ENCODE measurements around the gene DVL2. TPM values are rescaled to one million over a fixed set of nuclear protein-coding genes. Genes with fewer than 3 reads are reported as not detected.
A peak's percentile ranks its signal among the peaks of the same experiment; 100 is the strongest.

Gene DVL2
- total and polyA plus RNA-seq, 2 of the 13 experiments (the other 11 are each of a cell fraction or from before 2014, with no cell fraction given): 5.7 to 38.2 TPM

DNA sequence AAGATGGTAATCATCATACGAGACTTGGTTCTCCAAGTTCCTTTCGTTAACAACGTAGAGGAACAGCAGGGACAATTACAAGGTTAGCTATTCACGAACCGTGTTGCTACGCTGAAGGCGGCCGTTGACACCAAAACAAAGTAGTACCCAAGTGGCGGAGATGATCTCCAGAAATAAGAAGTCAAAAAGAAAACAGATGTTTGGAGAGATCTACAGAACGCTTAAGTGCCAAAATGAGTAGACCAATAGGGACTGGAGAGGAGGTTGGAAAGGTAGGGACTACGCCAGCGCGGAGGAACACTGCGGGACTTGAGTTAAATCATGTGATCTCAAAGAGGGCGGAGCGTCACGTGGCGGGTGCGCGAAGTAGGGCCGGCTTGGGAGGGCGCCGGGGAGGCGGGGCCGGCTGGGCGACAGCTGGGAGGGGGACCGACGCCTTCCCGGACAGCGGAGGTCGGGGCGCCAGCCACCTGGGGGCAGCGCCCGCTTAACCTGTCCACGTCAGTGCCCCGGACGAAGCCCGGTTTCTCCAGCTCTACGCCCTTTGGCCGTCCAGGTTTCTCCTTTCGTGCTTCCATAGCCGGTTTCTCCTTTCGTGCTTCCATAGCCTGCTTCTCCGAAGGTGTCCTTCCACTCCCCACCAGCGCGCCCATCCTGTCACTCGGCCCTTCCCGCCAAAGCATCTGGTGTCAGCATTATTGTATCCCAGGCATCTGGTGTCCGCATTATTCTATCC is 8.6 kb upstream of the DVL2 start (continued):
- TF ChIP-seq ARNT (IDR thresholded peaks at IDR 0.05) (no peak), ZNF746 (CRISPR knock-in tag; IDR thresholded peaks at IDR 0.05) (peak; percentile 84; the same call in 1 of the 2 replicates), DMAP1 (CRISPR knock-in tag; IDR thresholded peaks at IDR 0.05) (peak; percentile 93), ZBTB8A (CRISPR knock-in tag; IDR thresholded peaks at IDR 0.05; ENCODE audit: borderline replicate concordance, low read depth) (0 out of 2 replicates have a peak, but pooled peaks have one; percentile 58), MYNN (CRISPR knock-in tag; IDR thresholded peaks at IDR 0.05; ENCODE audit: low read depth) (no peak), JUNB (CRISPR knock-in tag; IDR thresholded peaks at IDR 0.05; ENCODE audit: borderline replicate concordance) (no peak), ZNF841 (CRISPR knock-in tag; IDR thresholded peaks at IDR 0.05; ENCODE audit: borderline replicate concordance) (no peak), TMF1 (CRISPR knock-in tag; IDR thresholded peaks at IDR 0.05; ENCODE audit: low read depth) (no peak), NAIF1 (CRISPR knock-in tag; IDR thresholded peaks at IDR 0.05; ENCODE audit: borderline replicate concordance) (peak; percentile 100), TGIF2 (CRISPR knock-in tag; IDR thresholded peaks at IDR 0.05) (peak; percentile 95), ZNF772 (CRISPR knock-in tag; IDR thresholded peaks at IDR 0.05) (no peak; the same call in 1 of the 2 replicates), SKI (IDR thresholded peaks at IDR 0.05; ENCODE audit: partially characterized antibody) (peak; percentile 73)
- TF ChIP-seq, protein P1, sequence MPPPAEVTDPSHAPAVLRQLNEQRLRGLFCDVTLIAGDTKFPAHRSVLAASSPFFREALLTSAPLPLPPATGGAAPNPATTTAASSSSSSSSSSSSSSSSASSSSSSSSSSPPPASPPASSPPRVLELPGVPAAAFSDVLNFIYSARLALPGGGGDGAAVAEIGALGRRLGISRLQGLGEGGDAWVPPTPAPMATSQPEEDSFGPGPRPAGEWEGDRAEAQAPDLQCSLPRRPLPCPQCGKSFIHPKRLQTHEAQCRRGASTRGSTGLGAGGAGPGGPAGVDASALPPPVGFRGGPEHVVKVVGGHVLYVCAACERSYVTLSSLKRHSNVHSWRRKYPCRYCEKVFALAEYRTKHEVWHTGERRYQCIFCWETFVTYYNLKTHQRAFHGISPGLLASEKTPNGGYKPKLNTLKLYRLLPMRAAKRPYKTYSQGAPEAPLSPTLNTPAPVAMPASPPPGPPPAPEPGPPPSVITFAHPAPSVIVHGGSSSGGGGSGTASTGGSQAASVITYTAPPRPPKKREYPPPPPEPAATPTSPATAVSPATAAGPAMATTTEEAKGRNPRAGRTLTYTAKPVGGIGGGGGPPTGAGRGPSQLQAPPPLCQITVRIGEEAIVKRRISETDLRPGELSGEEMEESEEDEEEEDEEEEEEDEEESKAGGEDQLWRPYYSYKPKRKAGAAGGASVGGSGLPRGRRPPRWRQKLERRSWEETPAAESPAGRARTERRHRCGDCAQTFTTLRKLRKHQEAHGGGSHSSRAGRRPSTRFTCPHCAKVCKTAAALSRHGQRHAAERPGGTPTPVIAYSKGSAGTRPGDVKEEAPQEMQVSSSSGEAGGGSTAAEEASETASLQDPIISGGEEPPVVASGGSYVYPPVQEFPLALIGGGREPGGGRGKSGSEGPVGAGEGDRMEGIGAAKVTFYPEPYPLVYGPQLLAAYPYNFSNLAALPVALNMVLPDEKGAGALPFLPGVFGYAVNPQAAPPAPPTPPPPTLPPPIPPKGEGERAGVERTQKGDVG (CRISPR knock-in tag; IDR thresholded peaks at IDR 0.05; ENCODE audit: borderline replicate concordance): no peak
- TF ChIP-seq, protein P2, sequence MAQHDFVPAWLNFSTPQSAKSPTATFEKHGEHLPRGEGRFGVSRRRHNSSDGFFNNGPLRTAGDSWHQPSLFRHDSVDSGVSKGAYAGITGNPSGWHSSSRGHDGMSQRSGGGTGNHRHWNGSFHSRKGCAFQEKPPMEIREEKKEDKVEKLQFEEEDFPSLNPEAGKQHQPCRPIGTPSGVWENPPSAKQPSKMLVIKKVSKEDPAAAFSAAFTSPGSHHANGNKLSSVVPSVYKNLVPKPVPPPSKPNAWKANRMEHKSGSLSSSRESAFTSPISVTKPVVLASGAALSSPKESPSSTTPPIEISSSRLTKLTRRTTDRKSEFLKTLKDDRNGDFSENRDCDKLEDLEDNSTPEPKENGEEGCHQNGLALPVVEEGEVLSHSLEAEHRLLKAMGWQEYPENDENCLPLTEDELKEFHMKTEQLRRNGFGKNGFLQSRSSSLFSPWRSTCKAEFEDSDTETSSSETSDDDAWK (CRISPR knock-in tag; IDR thresholded peaks at IDR 0.05): no peak
- TF ChIP-seq, protein P3, sequence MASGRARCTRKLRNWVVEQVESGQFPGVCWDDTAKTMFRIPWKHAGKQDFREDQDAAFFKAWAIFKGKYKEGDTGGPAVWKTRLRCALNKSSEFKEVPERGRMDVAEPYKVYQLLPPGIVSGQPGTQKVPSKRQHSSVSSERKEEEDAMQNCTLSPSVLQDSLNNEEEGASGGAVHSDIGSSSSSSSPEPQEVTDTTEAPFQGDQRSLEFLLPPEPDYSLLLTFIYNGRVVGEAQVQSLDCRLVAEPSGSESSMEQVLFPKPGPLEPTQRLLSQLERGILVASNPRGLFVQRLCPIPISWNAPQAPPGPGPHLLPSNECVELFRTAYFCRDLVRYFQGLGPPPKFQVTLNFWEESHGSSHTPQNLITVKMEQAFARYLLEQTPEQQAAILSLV (CRISPR knock-in tag; IDR thresholded peaks at IDR 0.05; ENCODE audit: borderline replicate concordance): peak; percentile 83
- TF ChIP-seq, protein P4, sequence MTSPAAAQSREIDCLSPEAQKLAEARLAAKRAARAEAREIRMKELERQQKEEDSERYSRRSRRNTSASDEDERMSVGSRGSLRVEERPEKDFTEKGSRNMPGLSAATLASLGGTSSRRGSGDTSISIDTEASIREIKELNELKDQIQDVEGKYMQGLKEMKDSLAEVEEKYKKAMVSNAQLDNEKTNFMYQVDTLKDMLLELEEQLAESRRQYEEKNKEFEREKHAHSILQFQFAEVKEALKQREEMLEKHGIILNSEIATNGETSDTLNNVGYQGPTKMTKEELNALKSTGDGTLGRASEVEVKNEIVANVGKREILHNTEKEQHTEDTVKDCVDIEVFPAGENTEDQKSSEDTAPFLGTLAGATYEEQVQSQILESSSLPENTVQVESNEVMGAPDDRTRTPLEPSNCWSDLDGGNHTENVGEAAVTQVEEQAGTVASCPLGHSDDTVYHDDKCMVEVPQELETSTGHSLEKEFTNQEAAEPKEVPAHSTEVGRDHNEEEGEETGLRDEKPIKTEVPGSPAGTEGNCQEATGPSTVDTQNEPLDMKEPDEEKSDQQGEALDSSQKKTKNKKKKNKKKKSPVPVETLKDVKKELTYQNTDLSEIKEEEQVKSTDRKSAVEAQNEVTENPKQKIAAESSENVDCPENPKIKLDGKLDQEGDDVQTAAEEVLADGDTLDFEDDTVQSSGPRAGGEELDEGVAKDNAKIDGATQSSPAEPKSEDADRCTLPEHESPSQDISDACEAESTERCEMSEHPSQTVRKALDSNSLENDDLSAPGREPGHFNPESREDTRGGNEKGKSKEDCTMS (CRISPR knock-in tag; conservative IDR thresholded peaks at IDR 0.05): no peak
- TF ChIP-seq, protein P5, sequence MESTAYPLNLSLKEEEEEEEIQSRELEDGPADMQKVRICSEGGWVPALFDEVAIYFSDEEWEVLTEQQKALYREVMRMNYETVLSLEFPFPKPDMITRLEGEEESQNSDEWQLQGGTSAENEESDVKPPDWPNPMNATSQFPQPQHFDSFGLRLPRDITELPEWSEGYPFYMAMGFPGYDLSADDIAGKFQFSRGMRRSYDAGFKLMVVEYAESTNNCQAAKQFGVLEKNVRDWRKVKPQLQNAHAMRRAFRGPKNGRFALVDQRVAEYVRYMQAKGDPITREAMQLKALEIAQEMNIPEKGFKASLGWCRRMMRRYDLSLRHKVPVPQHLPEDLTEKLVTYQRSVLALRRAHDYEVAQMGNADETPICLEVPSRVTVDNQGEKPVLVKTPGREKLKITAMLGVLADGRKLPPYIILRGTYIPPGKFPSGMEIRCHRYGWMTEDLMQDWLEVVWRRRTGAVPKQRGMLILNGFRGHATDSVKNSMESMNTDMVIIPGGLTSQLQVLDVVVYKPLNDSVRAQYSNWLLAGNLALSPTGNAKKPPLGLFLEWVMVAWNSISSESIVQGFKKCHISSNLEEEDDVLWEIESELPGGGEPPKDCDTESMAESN (CRISPR knock-in tag; conservative IDR thresholded peaks at IDR 0.05): no peak; the same call in 1 of the 2 replicates
- TF ChIP-seq, protein P6, sequence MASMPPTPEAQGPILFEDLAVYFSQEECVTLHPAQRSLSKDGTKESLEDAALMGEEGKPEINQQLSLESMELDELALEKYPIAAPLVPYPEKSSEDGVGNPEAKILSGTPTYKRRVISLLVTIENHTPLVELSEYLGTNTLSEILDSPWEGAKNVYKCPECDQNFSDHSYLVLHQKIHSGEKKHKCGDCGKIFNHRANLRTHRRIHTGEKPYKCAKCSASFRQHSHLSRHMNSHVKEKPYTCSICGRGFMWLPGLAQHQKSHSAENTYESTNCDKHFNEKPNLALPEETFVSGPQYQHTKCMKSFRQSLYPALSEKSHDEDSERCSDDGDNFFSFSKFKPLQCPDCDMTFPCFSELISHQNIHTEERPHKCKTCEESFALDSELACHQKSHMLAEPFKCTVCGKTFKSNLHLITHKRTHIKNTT (CRISPR knock-in tag; IDR thresholded peaks at IDR 0.05): no peak

Measured in HepG2 (cell line).